ENCODE data around the gene PTGR3. TPM values are rescaled to one million over a fixed set of nuclear protein-coding genes. Genes with fewer than 3 reads are reported as not detected.

PTGR3 gene
- total and polyA plus RNA-seq, 2 donors from 2014 or later = 21.1 to 36.8 TPM

DNA sequence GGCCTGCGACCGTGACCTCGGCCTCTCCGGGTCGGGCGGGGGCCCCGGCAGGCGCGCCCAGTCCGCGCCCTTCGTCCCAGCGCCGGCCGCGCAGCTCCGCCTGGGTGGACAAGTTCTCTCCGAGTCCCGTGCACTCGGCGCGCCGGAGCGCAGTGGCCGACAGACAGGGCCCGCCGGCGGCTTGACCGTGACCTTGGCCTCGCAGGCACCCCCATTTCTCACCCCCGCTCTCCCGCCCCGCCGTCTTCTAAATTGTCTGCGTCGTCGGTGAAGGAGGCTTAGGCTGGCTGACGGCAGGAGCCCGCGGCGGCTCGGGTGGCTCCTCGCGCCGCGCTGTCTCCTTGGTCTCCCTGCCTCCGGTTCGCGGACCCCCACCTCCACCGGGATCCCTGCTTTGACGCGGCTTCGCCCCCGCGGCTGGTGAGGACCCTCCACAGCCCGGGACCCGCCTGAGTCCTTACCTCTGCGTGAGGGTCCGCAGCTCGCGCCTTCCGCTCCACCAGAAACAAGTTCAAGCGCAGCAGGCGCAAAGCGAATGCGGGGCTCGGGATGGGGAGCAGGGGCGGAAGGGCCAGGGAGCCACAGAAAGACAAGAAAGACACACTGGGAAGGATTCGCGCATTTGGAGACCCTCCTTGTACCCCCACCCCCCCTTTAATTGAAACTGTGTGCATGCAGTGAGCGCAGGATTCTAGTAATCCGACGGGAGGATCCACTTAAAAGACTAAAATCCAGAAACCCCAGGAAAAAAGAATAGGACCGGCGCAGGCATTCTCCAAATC, 4.0 kb downstream of the PTGR3 start:
- H3K9ac ChIP-seq (ENCODE audit: low read length in 3 of 3) = peak overlapping the region in 2 of 3 donors; percentile 10 to 37
- peak in 2 of 5 donors; percentile 77 to 84 for DNase-seq
- intact Hi-C loops (cut with DNase I) = no loop called here

DNA sequence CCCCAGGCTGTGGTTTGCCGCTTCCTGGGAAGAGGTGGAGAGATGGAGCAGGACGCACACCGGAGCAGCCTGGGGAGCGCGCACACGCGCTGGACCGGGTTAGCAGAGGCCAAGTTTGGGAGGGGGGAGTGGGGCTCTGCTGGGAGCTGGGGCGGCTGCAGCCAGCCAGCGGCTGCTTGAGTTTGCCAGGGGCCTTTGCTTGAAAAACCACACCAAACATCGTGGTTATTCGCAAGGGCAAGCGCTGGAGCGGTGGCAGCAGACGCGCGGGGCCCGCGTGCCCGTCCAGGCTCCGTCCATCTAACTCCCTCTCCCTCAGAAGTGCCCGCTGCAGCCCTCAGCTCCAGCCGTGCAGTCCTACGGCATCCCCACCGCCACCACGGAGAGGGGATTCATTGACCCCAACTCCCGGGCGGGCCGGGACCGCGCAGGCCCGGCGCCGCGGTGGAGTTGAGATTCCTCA, 4.6 kb downstream of the PTGR3 start:
- Histone ChIP-seq H3K27me3 (ENCODE audit: control insufficient read depth, insufficient read depth, low read length) (no peaks in the 10 kb centered on the region), H3K4me3 (ENCODE audit: low read length in 3 of 3) (peak overlapping the region in 2 of 3 donors; percentile 10 to 51), H3K4me1 (ENCODE audit: control insufficient read depth in 2 of 3, insufficient read depth in 2 of 3, low read depth in 1 of 3, low read length in 3 of 3) (peaks cover 2 to 9% (median 8%) of the 10 kb centered on the region in 3 donors), H3K9me3 (ENCODE audit: control insufficient read depth in 2 of 3, insufficient read depth in 1 of 3, low read length in 3 of 3) (no peaks in the 10 kb centered on the region), H3K9ac (ENCODE audit: low read length in 3 of 3) (peak overlapping the region in 1 of 3 donors; percentile 37), H3K36me3 (ENCODE audit: control insufficient read depth in 2 of 3, insufficient read depth in 3 of 3, low read length in 3 of 3) (peaks cover 0 to 10% (median 5%) of the 10 kb centered on the region in 3 donors), H3K27ac (ENCODE audit: low read depth in 2 of 2, low read length in 2 of 2) (peak overlapping the region; percentile 14 to 20)
- DNase-seq (peak; percentile 58 to 79 (median 75)), FAIRE-seq (no peak)
- intact Hi-C loops (cut with DNase I) = no loop called here
- TF ChIP-seq, protein P1, sequence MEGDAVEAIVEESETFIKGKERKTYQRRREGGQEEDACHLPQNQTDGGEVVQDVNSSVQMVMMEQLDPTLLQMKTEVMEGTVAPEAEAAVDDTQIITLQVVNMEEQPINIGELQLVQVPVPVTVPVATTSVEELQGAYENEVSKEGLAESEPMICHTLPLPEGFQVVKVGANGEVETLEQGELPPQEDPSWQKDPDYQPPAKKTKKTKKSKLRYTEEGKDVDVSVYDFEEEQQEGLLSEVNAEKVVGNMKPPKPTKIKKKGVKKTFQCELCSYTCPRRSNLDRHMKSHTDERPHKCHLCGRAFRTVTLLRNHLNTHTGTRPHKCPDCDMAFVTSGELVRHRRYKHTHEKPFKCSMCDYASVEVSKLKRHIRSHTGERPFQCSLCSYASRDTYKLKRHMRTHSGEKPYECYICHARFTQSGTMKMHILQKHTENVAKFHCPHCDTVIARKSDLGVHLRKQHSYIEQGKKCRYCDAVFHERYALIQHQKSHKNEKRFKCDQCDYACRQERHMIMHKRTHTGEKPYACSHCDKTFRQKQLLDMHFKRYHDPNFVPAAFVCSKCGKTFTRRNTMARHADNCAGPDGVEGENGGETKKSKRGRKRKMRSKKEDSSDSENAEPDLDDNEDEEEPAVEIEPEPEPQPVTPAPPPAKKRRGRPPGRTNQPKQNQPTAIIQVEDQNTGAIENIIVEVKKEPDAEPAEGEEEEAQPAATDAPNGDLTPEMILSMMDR (IDR thresholded peaks at IDR 0.05; ENCODE audit: borderline replicate concordance, extremely low read depth, insufficient read depth) = no peak

More for the DNA sequence above, 4.0 kb downstream of the PTGR3 start:
- no peak for FAIRE-seq
- peaks cover 2 to 9% (median 8%) of the 10 kb centered on the region in 3 donors for H3K4me1 ChIP-seq (ENCODE audit: control insufficient read depth in 2 of 3, insufficient read depth in 2 of 3, low read depth in 1 of 3, low read length in 3 of 3)
- TF ChIP-seq, protein P1 (IDR thresholded peaks at IDR 0.05; ENCODE audit: borderline replicate concordance, extremely low read depth, insufficient read depth) = no peak
- no peaks in the 10 kb centered on the region for H3K27me3 ChIP-seq (ENCODE audit: control insufficient read depth, insufficient read depth, low read length)
- H3K36me3 ChIP-seq (ENCODE audit: control insufficient read depth in 2 of 3, insufficient read depth in 3 of 3, low read length in 3 of 3) = peaks cover 0 to 10% (median 5%) of the 10 kb centered on the region in 3 donors
- peak overlapping the region; percentile 15 to 51 (median 44) for H3K4me3 ChIP-seq (ENCODE audit: low read length in 3 of 3)
- H3K9me3 ChIP-seq (ENCODE audit: control insufficient read depth in 2 of 3, insufficient read depth in 1 of 3, low read length in 3 of 3) = no peaks in the 10 kb centered on the region
- H3K27ac ChIP-seq (ENCODE audit: low read depth in 2 of 2, low read length in 2 of 2) = peak overlapping the region in 1 of 2 donors; percentile 7

DNA sequence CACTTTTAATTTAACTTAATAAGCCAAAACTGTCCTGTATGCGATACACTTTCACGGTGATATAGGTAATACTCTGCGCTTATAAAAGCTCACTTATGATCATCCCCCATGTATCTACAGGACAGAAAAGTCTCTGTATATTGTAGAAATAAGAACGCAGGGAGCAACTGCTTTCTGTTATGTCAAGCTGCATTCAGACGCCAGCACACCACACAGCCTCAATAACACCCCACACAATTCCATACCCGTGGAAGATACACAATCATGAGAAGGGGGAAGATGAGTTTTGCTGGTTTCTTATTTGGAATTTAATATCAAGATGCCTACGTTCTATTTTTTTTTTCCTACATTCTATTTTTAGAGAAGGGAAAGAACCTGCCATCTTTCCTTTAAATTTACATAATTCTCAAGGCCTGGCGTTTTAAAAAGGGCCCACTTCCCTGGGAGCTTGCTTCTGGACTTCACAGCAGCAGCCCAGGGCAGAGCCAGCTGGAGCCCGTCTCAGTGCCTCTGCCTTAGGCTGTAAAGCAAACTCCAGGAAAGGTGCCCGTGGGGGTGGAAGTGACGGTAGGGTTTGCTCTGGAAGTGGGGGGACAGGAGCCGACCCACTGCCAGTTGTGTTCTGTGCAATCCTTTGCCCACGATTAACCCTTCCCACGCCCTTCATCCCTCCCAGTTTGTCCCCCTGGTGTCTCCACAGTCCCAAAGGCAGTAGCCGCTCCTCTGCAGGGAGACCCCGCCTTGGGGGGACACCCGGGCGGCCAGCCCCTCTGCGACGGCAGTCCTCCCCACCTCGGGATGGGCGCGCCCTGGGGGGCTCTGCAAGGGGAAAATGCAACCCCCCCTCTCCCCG, 5.3 kb downstream of the PTGR3 start:
- peaks cover 2 to 9% (median 8%) of the 10 kb centered on the region in 3 donors for H3K4me1 ChIP-seq (ENCODE audit: control insufficient read depth in 2 of 3, insufficient read depth in 2 of 3, low read depth in 1 of 3, low read length in 3 of 3)
- peak overlapping the region in 1 of 2 donors; percentile 20 for H3K27ac ChIP-seq (ENCODE audit: low read depth in 2 of 2, low read length in 2 of 2)
- peak overlapping the region in 1 of 3 donors; percentile 51 for H3K4me3 ChIP-seq (ENCODE audit: low read length in 3 of 3)
- DNase-seq (peak in 4 of 5 donors; percentile 43 to 81 (median 70)), FAIRE-seq (no peak)
- H3K36me3 ChIP-seq (ENCODE audit: control insufficient read depth in 2 of 3, insufficient read depth in 3 of 3, low read length in 3 of 3) = peaks cover 0 to 10% (median 5%) of the 10 kb centered on the region in 3 donors
- intact Hi-C loops (cut with DNase I) = no loop called here
- H3K9ac ChIP-seq (ENCODE audit: low read length in 3 of 3) = peak overlapping the region in 1 of 3 donors; percentile 37
- H3K9me3 ChIP-seq (ENCODE audit: control insufficient read depth in 2 of 3, insufficient read depth in 1 of 3, low read length in 3 of 3) = no peaks in the 10 kb centered on the region
- H3K27me3 ChIP-seq (ENCODE audit: control insufficient read depth, insufficient read depth, low read length) = no peaks in the 10 kb centered on the region
- TF ChIP-seq, protein P1 (IDR thresholded peaks at IDR 0.05; ENCODE audit: borderline replicate concordance, extremely low read depth, insufficient read depth) = no peak

Data from kidney (tissue), 14 donors.